ENCODE data around the gene ATRNL1. TPM values are rescaled to one million over a fixed set of nuclear protein-coding genes. Genes with fewer than 3 reads are reported as not detected.

The ATRNL1 gene
- total RNA-seq, 2 donors from 2014 or later = 5.1 to 22.9 TPM

DNA sequence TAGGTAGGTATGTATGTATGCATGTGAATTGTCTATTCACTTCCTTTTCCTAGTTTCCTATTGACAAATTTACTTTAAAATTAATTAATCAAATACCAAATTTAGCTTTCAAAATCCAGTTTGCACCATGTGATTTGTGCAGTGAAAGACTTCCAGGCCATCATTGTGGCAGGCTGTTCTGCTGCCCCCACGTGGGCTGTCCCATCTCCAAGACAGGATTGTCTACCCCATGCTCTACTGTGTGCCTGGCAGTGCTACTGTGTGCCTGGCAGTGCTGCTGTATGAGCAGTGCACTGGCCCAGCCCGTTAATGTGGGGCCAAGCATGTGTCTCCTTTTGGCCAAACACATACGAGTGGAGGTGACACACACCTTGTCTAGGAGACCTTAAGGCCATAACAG is 805.1 kb downstream of the ATRNL1 start:
- H3K27me3 ChIP-seq (replicated peaks; ENCODE audit: insufficient read depth) = no peaks in the 10 kb centered on the region
- H3K9me3 ChIP-seq = no peaks in the 10 kb centered on the region
- TF ChIP-seq POLR2AphosphoS5 (IDR thresholded peaks at IDR 0.05) = no peak
- no peak for TF ChIP-seq POLR2A (IDR thresholded peaks at IDR 0.05)
- TF ChIP-seq, protein P1, sequence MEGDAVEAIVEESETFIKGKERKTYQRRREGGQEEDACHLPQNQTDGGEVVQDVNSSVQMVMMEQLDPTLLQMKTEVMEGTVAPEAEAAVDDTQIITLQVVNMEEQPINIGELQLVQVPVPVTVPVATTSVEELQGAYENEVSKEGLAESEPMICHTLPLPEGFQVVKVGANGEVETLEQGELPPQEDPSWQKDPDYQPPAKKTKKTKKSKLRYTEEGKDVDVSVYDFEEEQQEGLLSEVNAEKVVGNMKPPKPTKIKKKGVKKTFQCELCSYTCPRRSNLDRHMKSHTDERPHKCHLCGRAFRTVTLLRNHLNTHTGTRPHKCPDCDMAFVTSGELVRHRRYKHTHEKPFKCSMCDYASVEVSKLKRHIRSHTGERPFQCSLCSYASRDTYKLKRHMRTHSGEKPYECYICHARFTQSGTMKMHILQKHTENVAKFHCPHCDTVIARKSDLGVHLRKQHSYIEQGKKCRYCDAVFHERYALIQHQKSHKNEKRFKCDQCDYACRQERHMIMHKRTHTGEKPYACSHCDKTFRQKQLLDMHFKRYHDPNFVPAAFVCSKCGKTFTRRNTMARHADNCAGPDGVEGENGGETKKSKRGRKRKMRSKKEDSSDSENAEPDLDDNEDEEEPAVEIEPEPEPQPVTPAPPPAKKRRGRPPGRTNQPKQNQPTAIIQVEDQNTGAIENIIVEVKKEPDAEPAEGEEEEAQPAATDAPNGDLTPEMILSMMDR (IDR thresholded peaks at IDR 0.05) = no peak
- no peaks in the 10 kb centered on the region for H3K4me1 ChIP-seq (replicated peaks)
- H3K36me3 ChIP-seq = no peaks in the 10 kb centered on the region
- WGBS = 78% methylated on average over 3 of the region's 3 CpGs
- no peak for DNase-seq (ENCODE audit: low spot score)
- no peak overlapping the region for H3K27ac ChIP-seq
- intact Hi-C loops (cut with DNase I) = no loop called here
- H3K4me3 ChIP-seq = no peak overlapping the region

DNA sequence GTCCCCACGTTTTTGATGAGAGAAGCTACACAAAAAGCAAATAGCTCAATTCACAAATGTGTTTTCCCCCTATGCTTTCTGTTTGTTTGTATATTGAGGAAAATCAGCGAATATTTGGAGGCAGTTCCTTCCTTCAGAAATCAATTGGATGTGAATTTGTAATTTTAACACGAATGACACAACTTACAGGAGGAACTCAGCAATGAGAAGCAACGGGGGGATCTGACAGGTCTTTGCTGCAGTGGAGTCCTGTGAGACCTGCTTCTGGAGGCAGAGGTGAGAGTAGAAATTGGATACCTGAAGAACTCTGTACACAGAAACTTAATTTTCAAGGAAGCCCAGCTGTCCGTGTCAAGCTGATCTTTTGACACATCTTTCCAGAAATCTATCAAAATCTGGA is 809.4 kb downstream of the ATRNL1 start:
- WGBS = 62% methylated on average over 5 of the region's 5 CpGs

DNA sequence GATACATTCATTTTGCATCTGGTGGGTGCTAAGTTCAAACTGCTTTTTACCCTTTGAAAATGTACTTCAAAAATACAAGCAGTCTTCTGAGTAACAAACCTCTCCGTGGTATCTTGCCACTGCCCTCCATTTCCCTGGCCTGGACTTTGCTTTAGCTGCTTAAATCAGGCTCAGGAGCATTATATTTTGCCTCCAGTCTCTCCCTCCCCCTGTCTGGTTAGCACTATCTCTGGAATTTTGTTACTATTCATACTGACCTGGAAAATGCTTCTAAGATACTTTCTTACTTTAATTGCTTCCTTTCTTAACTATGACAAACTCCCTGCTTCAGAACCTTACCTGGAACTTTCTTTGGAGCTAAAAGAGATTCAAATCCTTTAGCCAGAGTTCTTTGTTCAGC is 810.0 kb downstream of the ATRNL1 start:
- Histone ChIP-seq H3K4me1 (replicated peaks) (no peaks in the 10 kb centered on the region), H3K27ac (no peak overlapping the region), H3K36me3 (no peaks in the 10 kb centered on the region), H3K4me3 (no peak overlapping the region), H3K9me3 (no peaks in the 10 kb centered on the region), H3K27me3 (replicated peaks; ENCODE audit: insufficient read depth) (no peaks in the 10 kb centered on the region)
- intact Hi-C loops (cut with DNase I) = no loop called here
- DNase-seq (ENCODE audit: low spot score) = no peak
- WGBS = 90% methylated on average over 1 of the region's 1 CpG
- no peak for TF ChIP-seq POLR2AphosphoS5 (IDR thresholded peaks at IDR 0.05)
- TF ChIP-seq, protein P1 (IDR thresholded peaks at IDR 0.05) = no peak
- no peak for TF ChIP-seq POLR2A (IDR thresholded peaks at IDR 0.05)

More for the DNA sequence above, 809.4 kb downstream of the ATRNL1 start:
- Histone ChIP-seq H3K4me1 (replicated peaks) (no peaks in the 10 kb centered on the region), H3K9me3 (no peaks in the 10 kb centered on the region), H3K27ac (no peak overlapping the region), H3K27me3 (replicated peaks; ENCODE audit: insufficient read depth) (no peaks in the 10 kb centered on the region), H3K4me3 (no peak overlapping the region), H3K36me3 (no peaks in the 10 kb centered on the region)
- DNase-seq (ENCODE audit: low spot score) = no peak
- intact Hi-C loops (cut with DNase I) = no loop called here
- TF ChIP-seq, protein P1 (IDR thresholded peaks at IDR 0.05) = no peak
- no peak for TF ChIP-seq POLR2AphosphoS5 (IDR thresholded peaks at IDR 0.05)
- no peak for TF ChIP-seq POLR2A (IDR thresholded peaks at IDR 0.05)

DNA sequence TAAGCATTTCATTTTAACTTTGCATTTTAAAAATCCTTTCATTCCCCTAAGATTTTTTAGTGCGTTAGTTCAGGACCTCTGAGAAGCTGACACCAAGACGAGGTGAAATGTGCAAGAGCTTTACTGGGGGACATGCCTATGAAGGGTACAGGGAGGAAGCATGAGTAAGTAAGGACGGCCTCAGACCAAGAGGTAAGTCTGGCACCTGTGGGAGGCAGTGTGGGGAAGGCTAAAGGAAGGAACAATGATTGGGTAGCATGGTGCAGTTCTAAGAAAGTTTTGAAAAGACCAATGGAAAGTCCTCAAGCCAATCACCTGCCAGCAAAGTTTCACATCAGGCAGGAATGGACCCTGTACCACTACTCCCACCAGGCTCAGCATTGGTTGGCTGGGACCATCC is 810.7 kb downstream of the ATRNL1 start:
- H3K27ac ChIP-seq = no peak overlapping the region
- DNase-seq (ENCODE audit: low spot score) = no peak
- no peaks in the 10 kb centered on the region for H3K27me3 ChIP-seq (replicated peaks; ENCODE audit: insufficient read depth)
- no peaks in the 10 kb centered on the region for H3K9me3 ChIP-seq
- H3K4me3 ChIP-seq = no peak overlapping the region
- 95% methylated on average over 3 of the region's 3 CpGs for WGBS
- intact Hi-C loops (cut with DNase I) = no loop called here
- no peaks in the 10 kb centered on the region for H3K4me1 ChIP-seq (replicated peaks)
- no peak for TF ChIP-seq POLR2AphosphoS5 (IDR thresholded peaks at IDR 0.05)
- H3K36me3 ChIP-seq = no peaks in the 10 kb centered on the region

DNA sequence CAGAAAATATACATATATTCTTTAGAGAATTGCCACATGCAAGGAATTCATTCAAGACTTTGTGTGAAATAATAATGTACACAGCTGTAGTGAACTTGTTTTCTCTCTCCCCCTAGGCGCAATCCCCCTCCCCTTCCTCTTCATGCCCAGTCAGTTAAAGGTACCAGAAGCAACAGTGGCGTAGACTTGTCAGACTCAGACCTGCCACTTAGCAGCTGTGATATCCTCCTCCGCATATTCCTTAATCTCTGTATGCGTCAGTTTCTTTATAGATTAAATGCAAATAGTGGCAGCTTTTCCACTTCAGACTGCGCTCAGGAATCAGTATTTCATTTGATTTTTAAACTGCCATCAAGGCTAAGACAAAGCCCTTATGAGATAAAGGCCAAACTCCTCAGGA is 815.9 kb downstream of the ATRNL1 start:
- TF ChIP-seq, protein P1 (IDR thresholded peaks at IDR 0.05) = no peak
- TF ChIP-seq POLR2A (IDR thresholded peaks at IDR 0.05) (no peak), POLR2AphosphoS5 (IDR thresholded peaks at IDR 0.05) (no peak)
- H3K4me1 ChIP-seq (replicated peaks) = no peaks in the 10 kb centered on the region
- 86% methylated on average over 5 of the region's 5 CpGs for WGBS

More for the DNA sequence above, 815.9 kb downstream of the ATRNL1 start:
- Histone ChIP-seq H3K9me3 (no peaks in the 10 kb centered on the region), H3K4me3 (no peak overlapping the region), H3K36me3 (no peaks in the 10 kb centered on the region), H3K27ac (no peak overlapping the region), H3K27me3 (replicated peaks; ENCODE audit: insufficient read depth) (no peaks in the 10 kb centered on the region)
- intact Hi-C loops (cut with DNase I) = no loop called here
- DNase-seq (ENCODE audit: low spot score) = no peak

Data from prostate gland (tissue), 2 donors.